Measurements from ENCODE around the gene G3BP2.

DNA sequence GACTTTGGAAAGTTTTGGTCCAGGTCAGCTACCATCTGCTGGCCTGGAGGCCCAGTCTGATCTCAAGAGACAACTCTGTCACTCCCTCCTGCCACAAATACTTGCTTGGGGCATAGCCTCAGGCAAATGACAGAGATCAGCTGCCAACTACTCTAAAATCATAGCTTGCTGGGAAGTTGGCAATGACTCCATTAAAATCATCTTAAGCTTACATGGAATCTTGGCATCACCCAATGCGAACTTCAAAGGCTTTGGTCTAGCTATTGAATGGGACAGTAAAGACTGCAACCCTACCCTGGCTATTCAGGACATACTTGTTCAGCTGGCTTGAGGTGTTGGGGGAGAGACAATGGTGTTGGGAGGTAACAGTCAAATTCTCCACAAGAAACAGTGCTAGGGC lies 44.2 kb upstream of the G3BP2 start:
- TF ChIP-seq POLR2AphosphoS5 (IDR thresholded peaks at IDR 0.05; ENCODE audit: low read depth, low read length), result no peak
- TF ChIP-seq, protein P1, sequence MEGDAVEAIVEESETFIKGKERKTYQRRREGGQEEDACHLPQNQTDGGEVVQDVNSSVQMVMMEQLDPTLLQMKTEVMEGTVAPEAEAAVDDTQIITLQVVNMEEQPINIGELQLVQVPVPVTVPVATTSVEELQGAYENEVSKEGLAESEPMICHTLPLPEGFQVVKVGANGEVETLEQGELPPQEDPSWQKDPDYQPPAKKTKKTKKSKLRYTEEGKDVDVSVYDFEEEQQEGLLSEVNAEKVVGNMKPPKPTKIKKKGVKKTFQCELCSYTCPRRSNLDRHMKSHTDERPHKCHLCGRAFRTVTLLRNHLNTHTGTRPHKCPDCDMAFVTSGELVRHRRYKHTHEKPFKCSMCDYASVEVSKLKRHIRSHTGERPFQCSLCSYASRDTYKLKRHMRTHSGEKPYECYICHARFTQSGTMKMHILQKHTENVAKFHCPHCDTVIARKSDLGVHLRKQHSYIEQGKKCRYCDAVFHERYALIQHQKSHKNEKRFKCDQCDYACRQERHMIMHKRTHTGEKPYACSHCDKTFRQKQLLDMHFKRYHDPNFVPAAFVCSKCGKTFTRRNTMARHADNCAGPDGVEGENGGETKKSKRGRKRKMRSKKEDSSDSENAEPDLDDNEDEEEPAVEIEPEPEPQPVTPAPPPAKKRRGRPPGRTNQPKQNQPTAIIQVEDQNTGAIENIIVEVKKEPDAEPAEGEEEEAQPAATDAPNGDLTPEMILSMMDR (IDR thresholded peaks at IDR 0.05), result no peak

Data from Panc1 (cell line).